Fibroblast of gingiva (primary cell): ENCODE results near the gene KTN1.

Source experiments
- DNase-seq: peaks from one replicate; pipeline ENCODE4 v3.0.0-alpha.2; 2011; ENCODE audit warnings: low read depth

KTN1 gene

DNA sequence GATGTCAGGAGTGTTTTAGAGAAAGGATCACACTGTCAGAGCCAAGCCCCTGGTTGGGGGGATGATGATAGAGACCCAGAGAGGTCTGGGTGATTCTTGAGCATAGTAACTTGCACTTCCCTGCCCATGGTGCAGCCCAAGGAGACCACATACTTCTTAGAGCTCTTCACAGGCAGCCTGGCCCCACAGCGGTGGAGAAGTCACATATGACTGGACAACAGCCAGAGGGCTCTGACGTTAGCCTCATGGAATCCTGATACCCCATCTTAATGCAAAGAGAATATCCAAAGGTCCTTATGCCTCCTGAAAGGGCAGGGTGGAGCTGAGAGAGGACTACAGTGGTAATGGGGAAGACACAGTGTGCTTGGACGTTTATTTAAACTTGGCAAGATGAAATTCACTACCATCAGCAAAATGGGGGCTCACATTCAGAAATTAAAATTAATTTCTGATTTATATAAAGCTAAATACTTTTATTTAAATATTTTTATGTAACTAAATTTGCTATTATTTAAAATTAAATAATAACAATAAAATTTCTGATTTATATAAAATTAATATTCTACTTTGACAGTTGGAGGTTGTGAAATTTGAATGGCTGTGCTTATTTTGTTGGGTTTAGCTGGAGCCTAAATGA is 131.3 kb downstream of the KTN1 start:
- peak; percentile 21 for DNase-seq

DNA sequence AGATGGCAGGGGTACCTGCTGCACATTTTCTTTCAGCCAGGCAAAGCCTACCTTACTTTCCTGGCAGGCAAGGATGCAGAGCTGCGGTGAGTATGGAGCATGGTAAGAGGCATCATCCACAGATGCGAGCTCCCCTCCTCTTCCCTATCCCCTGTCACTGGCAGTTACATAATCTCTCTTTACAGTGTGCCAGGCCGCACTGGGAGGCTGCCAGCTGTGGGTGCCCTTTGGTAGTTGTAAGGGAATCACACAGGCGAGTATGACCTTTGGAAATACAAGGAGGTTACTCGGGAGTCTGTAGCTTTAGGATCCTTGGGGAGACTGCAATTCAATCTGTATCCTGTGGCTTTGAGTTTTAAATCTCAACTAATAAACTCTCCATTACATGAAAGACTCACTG is 132.5 kb downstream of the KTN1 start:
- no peak for DNase-seq

DNA sequence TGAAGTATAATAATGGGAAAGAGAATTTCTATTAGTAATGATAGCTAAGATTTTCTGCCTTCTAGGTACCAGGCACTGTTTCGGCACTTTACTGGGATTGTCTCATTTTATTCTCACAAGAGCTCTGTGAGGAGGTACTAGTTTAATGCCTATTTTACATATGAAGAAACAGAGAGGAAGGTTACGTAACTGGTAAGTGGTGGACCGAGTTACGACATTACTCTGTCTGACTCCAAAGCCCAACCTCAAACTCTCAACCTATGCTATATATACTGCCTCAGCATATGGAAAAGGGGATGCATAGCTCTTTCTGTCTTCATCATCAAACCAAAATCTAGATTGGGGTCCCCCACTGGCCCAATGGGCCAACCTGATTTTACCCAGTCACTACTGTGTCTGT is 133.5 kb downstream of the KTN1 start:
- no peak for DNase-seq

DNA sequence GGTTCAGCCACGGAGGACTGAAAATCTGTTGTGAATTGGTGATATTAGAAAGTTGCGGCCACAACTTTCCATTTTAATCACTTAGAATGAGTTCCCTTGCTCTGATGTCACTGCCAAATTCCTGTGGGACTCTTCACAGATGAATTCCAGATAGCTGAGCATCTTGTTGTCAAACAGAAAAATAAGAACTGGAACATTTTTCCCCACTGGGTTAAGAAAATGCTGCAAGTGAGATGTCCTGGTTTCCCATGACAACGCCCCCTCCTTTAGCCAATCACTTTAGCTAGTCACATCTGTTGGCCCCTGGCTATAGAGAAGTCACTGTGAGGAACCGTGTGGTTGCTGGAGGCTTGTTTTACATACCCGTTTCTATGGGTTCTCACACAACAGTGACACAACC is 135.9 kb downstream of the KTN1 start:
- DNase-seq, result peak; percentile 98

GRCh38 chr14:55717621-55718020 is 137.6 kb downstream of the KTN1 start:
- no peak for DNase-seq

DNA sequence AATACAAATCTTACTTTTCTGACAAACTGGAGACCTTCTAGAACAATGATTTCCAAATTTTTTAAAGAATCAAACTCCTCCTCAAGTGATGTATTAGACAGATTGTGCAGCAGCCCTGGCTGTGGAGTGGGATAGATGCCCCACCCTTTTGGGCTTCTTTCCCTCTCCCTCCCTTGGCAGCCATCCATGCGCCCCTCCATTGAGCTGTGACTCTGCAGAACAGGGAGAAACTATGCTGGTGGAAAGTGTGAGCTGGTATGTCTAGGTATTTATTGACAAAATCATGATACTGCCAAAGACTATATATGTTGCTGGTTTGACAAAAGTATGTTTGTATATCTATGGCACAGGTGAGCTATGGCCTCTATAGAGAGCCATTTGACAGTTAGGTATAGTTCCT is 138.5 kb downstream of the KTN1 start:
- no peak for DNase-seq

- no peak for DNase-seq
Observed at GRCh38 chr14:55720796-55721195, 140.8 kb downstream of the KTN1 start.

- DNase-seq, result peak; percentile 91
Observed at GRCh38 chr14:55721353-55721752, 141.3 kb downstream of the KTN1 start.

DNA sequence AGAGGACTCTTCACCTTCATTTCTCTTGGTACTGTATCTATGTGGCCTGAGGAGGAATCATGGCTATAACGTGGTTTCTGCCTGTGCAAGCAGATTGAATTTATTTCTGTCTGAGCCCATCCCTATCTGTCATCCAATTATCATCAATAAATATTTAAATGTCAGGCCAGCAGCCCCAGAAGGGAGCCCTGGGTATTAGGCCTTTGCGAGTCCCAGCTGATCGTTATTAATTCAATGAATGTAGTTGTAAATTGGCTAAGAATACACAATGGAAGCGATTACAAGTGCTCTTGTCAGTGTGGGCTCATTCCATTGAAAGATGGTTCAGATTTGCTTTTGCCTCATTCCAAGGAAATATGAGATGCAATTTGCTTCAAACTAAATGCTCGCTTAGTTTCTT is 142.0 kb downstream of the KTN1 start:
- no peak for DNase-seq

DNA sequence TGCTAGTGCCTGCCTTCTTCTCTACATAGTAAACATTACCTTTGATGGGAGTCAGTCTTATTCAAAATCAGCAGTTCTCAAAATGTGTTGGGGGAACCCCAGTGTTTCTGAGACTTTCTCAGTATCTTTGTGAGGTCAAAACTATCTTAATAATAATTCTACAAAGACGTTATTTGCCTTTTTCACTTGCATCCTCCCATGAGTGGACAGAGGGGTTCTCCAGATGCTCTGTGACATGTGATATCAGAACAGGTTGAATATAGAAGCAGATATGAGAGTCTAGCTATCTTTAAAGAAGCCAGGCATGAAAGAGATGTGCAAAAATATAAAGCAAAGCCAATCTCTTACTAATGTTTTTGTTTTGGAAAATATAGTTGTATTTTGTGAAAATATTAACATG is 144.7 kb downstream of the KTN1 start:
- no peak for DNase-seq

GRCh38 chr14:55730592-55731310 is 150.7 kb downstream of the KTN1 start:
- DNase-seq, result no peak

- DNase-seq, result no peak
Observed at GRCh38 chr14:55731311-55731872, 151.4 kb downstream of the KTN1 start.

DNA sequence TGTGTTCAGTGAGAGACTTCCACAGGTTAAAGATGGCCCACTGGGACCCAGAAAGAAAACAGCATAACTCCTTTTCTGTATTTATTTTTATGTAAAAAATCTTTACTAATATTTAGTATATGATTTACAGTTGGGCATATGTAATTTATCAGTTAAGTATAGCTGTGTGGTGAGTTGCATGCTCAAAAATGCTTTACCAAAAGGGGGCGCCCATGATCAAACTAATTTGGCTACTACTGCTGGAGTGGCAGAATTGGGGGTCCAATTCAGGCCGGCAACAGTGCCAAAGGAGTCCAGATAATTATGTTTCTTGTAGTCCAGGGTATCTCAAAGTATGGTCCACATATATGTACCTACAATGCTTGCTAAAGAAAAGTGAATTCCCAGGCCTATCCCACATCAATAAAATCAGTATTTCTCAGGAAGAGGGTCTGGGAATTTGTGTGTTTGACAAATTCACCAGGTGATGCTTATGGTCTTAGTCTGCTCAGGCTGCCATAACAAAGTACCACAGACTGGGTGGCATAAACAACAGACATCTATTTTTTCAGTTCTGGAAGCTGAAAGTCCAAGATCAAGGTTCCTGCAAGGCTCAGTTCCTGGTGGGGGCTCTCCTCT is 152.0 kb downstream of the KTN1 start:
- peak; percentile 21 for DNase-seq

DNA sequence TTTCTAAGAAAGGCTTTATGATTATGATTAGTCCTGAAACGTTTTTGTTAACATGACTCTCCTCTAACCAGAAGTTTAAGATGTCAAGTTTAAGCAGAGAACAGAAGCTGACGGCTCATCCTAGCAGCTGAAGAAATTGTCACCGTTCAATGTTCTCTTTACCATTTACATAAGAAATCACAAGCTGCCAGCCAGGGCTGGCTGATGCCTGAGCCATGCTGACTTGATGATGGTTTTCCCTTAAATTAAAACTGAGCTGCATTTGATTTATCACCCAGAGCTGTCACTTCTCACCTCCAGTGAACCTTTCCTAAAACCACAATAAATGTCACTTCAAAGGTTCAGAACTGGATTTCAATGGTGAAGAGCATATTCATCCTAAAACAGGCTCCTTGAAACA is 153.6 kb downstream of the KTN1 start:
- no peak for DNase-seq
